Body of pancreas (tissue), 4 donors: Measurements from ENCODE around the gene ZNF664.

ENCODE experiments used
- POLR2A ChIP-seq, 3 donors: fragments of 450-650 bp; IDR thresholded peaks; one replicate each; pipeline ENCODE4 v1.6.1; 2016; ENCODE audit warnings: antibody characterized with exemption in 3 of 3, mild to moderate bottlenecking in 2 of 3
- TF ChIP-seq, protein P1 (sequence below), 7 experiments: fragments of 450-650 bp in 4 of 7; fragments of 200-600 bp in 3 of 7; sonication (generic) in 3 of 7; IDR thresholded peaks; one replicate each; pipeline ENCODE4 v1.5.1; 2016 to 2019; ENCODE audit warnings: antibody characterized with exemption in 7 of 7

GRCh38 chr12:123983822-123984485 lies 10.9 kb downstream of the ZNF664 start:
- TF ChIP-seq, protein P1, sequence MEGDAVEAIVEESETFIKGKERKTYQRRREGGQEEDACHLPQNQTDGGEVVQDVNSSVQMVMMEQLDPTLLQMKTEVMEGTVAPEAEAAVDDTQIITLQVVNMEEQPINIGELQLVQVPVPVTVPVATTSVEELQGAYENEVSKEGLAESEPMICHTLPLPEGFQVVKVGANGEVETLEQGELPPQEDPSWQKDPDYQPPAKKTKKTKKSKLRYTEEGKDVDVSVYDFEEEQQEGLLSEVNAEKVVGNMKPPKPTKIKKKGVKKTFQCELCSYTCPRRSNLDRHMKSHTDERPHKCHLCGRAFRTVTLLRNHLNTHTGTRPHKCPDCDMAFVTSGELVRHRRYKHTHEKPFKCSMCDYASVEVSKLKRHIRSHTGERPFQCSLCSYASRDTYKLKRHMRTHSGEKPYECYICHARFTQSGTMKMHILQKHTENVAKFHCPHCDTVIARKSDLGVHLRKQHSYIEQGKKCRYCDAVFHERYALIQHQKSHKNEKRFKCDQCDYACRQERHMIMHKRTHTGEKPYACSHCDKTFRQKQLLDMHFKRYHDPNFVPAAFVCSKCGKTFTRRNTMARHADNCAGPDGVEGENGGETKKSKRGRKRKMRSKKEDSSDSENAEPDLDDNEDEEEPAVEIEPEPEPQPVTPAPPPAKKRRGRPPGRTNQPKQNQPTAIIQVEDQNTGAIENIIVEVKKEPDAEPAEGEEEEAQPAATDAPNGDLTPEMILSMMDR (IDR thresholded peaks at IDR 0.05) = peak; percentile 32 to 71 (median 63)
- TF ChIP-seq POLR2A (IDR thresholded peaks at IDR 0.05) = no peak
